ENCODE data around the gene SELENOI. TPM values are rescaled to one million over a fixed set of nuclear protein-coding genes. Genes with fewer than 3 reads are reported as not detected.
"Not testable (repeated sequence)": the region's sequence is repeated elsewhere in the genome, so short reads cannot be mapped to it uniquely, and the experiment has no call there.

Gene SELENOI
- total RNA-seq, 4 donors from 2014 or later: 6.4 to 11.2 (median 9.3) TPM

DNA sequence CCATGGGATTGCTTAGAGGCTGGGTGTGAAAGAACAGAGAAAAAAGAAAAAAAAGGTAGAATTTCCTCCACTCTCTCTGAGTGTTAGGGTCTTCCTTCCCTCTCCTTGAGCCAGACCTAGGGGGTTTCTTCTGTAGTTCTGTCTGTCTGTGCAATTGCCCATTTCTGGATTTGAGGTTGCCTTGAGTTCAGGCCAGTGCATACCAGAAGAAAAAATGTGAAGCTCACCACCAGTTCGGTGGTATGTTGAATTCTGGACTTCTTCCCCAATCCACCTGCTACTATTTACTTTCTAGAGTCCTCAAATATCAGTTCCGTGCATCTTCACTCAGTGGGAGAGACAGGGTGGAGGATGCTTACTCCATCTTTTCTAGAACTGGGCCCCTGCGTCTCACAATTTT is 15.3 kb upstream of the SELENOI start:
- intact Hi-C loops (cut with DNase I): loop anchor here (10.0 kb wide), 1 partner anchor 376 kb away; no protein-coding TSS in a partner anchor
- WGBS: 81% methylated on average over 3 of the region's 3 CpGs
- no peak for DNase-seq (ENCODE audit: extremely low spot score)
- no peak overlapping the region for H3K27ac ChIP-seq (replicated peaks in 1 of 4)
- H3K9me3 ChIP-seq: no peaks in the 10 kb centered on the region
- H3K4me3 ChIP-seq: no peak overlapping the region
- no peaks in the 10 kb centered on the region for H3K36me3 ChIP-seq
- TF ChIP-seq POLR2A (IDR thresholded peaks at IDR 0.05; ENCODE audit: low read depth) (no peak), EP300 (IDR thresholded peaks at IDR 0.05) (no peak), CTCF (IDR thresholded peaks at IDR 0.05) (no peak), POLR2AphosphoS5 (IDR thresholded peaks at IDR 0.05) (no peak)
- H3K4me1 ChIP-seq: peaks cover 0 to 3% (median 0%) of the 10 kb centered on the region in 4 donors
- H3K27me3 ChIP-seq: no peaks in the 10 kb centered on the region

DNA sequence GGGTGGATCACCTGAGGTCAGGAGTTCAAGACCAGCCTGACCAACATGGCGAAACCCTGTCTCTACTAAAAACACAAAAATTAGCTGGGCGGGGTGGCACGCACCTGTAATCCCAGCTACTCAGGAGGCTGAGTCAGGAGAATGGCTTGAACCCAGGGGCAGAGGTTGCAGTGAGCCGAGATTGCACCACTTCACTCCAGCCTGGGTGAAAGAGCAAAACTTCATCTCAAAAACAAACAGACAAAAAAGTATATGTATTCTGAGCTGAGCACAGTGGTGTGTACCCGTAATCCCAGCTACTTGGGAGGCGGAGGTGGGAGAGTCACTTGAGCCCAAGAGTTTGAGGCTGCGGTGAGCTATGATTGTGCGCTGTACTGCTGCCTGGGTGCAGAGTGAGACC is 14.6 kb upstream of the SELENOI start:
- not testable (repeated sequence) for DNase-seq (ENCODE audit: extremely low spot score); H3K36me3 ChIP-seq; H3K4me3 ChIP-seq; H3K9me3 ChIP-seq; H3K27ac ChIP-seq (replicated peaks in 1 of 4); H3K27me3 ChIP-seq; H3K4me1 ChIP-seq
- WGBS: 92% methylated on average over 8 of the region's 8 CpGs
- intact Hi-C loops (cut with DNase I): loop anchor here (10.0 kb wide), 1 partner anchor 377 kb away; no protein-coding TSS in a partner anchor

DNA sequence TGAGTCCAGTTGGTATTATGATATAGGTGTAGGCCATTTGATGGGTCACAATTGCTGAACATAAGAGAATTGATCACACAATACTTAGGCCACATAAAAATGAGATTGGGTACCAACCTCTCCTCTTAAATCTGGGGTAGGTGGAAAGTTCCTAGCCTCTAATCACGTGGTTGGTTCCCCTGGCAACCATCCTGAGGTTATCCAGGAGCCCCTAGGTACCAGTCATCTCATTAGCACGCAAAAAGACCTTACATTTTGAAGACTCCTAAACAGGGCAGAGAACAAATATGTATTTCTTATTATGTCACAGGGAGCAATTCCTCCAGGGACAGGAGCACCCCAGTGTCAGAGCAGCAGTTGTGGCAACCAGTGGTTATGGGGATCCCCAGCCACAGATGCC is 12.7 kb upstream of the SELENOI start:
- H3K4me1 ChIP-seq: peaks cover 0 to 3% (median 0%) of the 10 kb centered on the region in 4 donors
- no peak overlapping the region for H3K4me3 ChIP-seq
- intact Hi-C loops (cut with DNase I): loop anchor here (10.0 kb wide), 1 partner anchor 378 kb away; no protein-coding TSS in a partner anchor
- H3K36me3 ChIP-seq: no peaks in the 10 kb centered on the region
- TF ChIP-seq EP300 (IDR thresholded peaks at IDR 0.05): no peak
- TF ChIP-seq POLR2AphosphoS5 (IDR thresholded peaks at IDR 0.05): no peak
- TF ChIP-seq POLR2A (IDR thresholded peaks at IDR 0.05; ENCODE audit: low read depth): no peak
- no peak for TF ChIP-seq CTCF (IDR thresholded peaks at IDR 0.05)
- no CpG with 5 or more reads among the region's 2 CpGs for WGBS
- H3K27me3 ChIP-seq: no peaks in the 10 kb centered on the region
- no peaks in the 10 kb centered on the region for H3K9me3 ChIP-seq
- no peak overlapping the region for H3K27ac ChIP-seq (replicated peaks in 1 of 4)
- DNase-seq (ENCODE audit: extremely low spot score): no peak

DNA sequence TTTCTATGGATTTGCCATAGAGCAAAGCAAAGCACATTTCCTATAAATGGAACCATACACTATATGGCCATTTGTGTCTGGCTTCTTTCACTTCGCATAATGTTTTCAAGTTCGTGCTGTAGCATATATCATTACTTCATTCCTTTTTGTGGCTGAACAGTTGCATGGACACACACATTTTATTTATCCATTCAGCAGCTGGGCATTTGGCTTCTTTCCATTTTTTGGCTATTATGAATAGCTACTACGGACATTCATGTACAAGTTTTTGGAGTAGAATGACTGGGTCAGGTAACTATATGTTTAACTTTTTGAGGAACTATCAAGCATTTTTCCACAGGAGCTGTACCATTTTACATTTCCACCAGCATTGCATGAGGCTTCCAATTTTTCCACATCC is 10.7 kb upstream of the SELENOI start:
- intact Hi-C loops (cut with DNase I): loop anchor here (10.0 kb wide), 1 partner anchor 380 kb away; no protein-coding TSS in a partner anchor
- Histone ChIP-seq H3K4me1 (no peaks in the 10 kb centered on the region), H3K36me3 (no peaks in the 10 kb centered on the region), H3K27ac (replicated peaks in 1 of 4) (no peak overlapping the region), H3K4me3 (no peak overlapping the region), H3K27me3 (no peaks in the 10 kb centered on the region), H3K9me3 (no peaks in the 10 kb centered on the region)
- WGBS: 28% methylated on average over 3 of the region's 3 CpGs
- DNase-seq (ENCODE audit: extremely low spot score): no peak
- no peak for TF ChIP-seq EP300 (IDR thresholded peaks at IDR 0.05)
- TF ChIP-seq POLR2A (IDR thresholded peaks at IDR 0.05; ENCODE audit: low read depth): no peak
- TF ChIP-seq POLR2AphosphoS5 (IDR thresholded peaks at IDR 0.05): no peak
- no peak for TF ChIP-seq CTCF (IDR thresholded peaks at IDR 0.05)

DNA sequence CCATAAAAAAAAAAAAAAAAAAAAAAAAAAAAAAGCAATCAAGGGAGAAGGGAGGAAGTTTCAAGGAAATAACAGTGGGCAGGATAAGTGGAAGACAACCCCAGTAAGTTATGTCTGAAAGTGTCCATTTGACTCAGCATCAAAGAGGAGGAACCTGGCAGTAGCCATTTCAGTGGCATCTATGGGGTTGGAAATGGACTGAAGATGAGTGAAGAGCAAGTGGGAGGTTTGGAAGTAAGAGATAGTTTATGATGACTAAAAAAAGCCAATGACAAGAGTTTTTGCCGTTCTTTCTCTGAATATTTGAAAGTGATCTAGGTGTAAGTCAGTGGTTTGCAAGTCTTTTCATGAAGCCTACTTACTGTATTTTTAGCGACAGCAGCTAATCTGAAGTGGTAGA is 9.2 kb upstream of the SELENOI start:
- intact Hi-C loops (cut with DNase I): loop anchor here (10.0 kb wide), 1 partner anchor 382 kb away; no protein-coding TSS in a partner anchor
- Histone ChIP-seq H3K9me3 (no peaks in the 10 kb centered on the region), H3K27ac (replicated peaks in 1 of 4) (no peak overlapping the region), H3K36me3 (no peaks in the 10 kb centered on the region), H3K4me3 (no peak overlapping the region), H3K27me3 (no peaks in the 10 kb centered on the region), H3K4me1 (no peaks in the 10 kb centered on the region)
- 92% methylated on average over 2 of the region's 2 CpGs for whole genome bisulfite sequencing
- no peak for TF ChIP-seq CTCF (IDR thresholded peaks at IDR 0.05)
- no peak for DNase-seq (ENCODE audit: extremely low spot score)

Measured in esophagus muscularis mucosa (tissue), 4 donors.